ENCODE results near the gene KIF26A.

KIF26A gene

GRCh38 chr14:104226421-104227383, 88.3 kb downstream of the KIF26A start:
- no peak for FAIRE-seq

GRCh38 chr14:104227806-104228205, 89.4 kb downstream of the KIF26A start:
- DNase-seq (ENCODE audit: extremely low spot score, insufficient read length, low read depth) = no peak
- no peak for FAIRE-seq

More at GRCh38 chr14:104226421-104227383, 88.3 kb downstream of the KIF26A start:
- no peak for DNase-seq (ENCODE audit: extremely low spot score, insufficient read length, low read depth)

- FAIRE-seq (no peak), DNase-seq (ENCODE audit: extremely low spot score, insufficient read length, low read depth) (no peak)
Observed at GRCh38 chr14:104228221-104228620, 89.8 kb downstream of the KIF26A start.

GRCh38 chr14:104228716-104229533, 90.5 kb downstream of the KIF26A start:
- no peak for FAIRE-seq
- DNase-seq (ENCODE audit: extremely low spot score, insufficient read length, low read depth) = no peak

- FAIRE-seq = no peak
- DNase-seq (ENCODE audit: extremely low spot score, insufficient read length, low read depth) = no peak
Observed at GRCh38 chr14:104229534-104230055, 91.2 kb downstream of the KIF26A start.

- FAIRE-seq = no peak
- no peak for DNase-seq (ENCODE audit: extremely low spot score, insufficient read length, low read depth)
Observed at GRCh38 chr14:104230119-104230815, 91.9 kb downstream of the KIF26A start.
